Stimulated activated naive CD8-positive, alpha-beta T cell treated with anti-CD3 and anti-CD28 coated beads, Interleukin-15, Interleukin-2, amounts not matched to agents 100 ng/mL and 50 ng/mL, for 24 hours (primary cell): Measurements from ENCODE around the gene RILP.
A peak's percentile ranks its signal among the peaks of the same experiment; 100 is the strongest.

Source experiments
- H3K27ac Mint-ChIP-seq: one replicate; pipeline ENCODE4 v1.8.0; 2021; ENCODE audit warnings: mild to moderate bottlenecking, mixed read lengths
- H3K27me3 Mint-ChIP-seq: one replicate; pipeline ENCODE4 v1.8.0; 2021; ENCODE audit warnings: mixed read lengths
- H3K36me3 Mint-ChIP-seq: one replicate; pipeline ENCODE4 v1.8.0; 2021; ENCODE audit warnings: low read depth, mixed read lengths
- H3K4me1 Mint-ChIP-seq: one replicate; pipeline ENCODE4 v1.8.0; 2021; ENCODE audit warnings: low read depth, mixed read lengths
- H3K4me3 Mint-ChIP-seq: one replicate; pipeline ENCODE4 v1.8.0; 2021; ENCODE audit warnings: mild to moderate bottlenecking, mixed read lengths
- H3K9me3 Mint-ChIP-seq: one replicate; pipeline ENCODE4 v1.8.0; 2021; ENCODE audit warnings: mixed read lengths

The RILP gene

GRCh38 chr17:1641065-1641403 lies 8.6 kb downstream of the RILP start:
- Mint-ChIP-seq H3K27me3 (no peaks in the 10 kb centered on the region), H3K4me3 (no peak overlapping the region), H3K27ac (no peak overlapping the region), H3K36me3 (peaks cover under 1% of the 10 kb centered on the region), H3K9me3 (no peaks in the 10 kb centered on the region), H3K4me1 (peaks cover 26% of the 10 kb centered on the region)

- Mint-ChIP-seq H3K4me3 (no peak overlapping the region), H3K9me3 (no peaks in the 10 kb centered on the region), H3K27me3 (no peaks in the 10 kb centered on the region), H3K27ac (no peak overlapping the region), H3K4me1 (peaks cover 21% of the 10 kb centered on the region), H3K36me3 (peaks cover 3% of the 10 kb centered on the region)
These were observed 9.2 kb downstream of the RILP start for GRCh38 chr17:1640329-1641064.

DNA sequence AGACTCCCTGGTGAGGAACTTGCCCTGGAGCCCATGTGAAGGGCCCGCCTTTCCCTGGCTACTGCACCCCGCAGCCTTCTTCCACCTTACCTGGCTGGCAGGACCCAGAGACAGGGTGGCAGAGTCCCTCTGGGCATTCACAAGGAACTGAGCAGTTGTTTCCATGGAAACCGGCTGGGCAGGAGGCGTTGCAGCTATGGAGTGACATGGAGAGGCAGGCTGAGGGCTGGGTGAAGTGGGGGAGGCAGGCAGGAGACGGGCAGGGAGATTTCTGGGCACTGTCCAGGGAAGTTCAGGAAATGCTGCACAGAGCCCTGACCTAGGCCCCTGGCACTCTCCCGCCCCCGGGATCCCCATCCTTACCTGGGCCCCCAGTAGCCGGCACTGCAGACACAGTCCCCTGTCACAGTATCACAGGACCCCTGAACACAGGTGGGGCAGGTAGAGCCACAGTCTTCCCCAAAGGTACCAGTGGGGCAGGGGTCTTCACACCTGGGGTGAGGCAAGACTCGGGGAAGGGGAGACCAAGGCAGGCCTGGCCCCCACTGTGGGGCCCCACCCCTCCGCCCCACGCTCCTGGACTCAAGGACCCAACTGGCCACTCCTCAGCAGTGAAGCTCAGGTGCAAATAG lies 10.0 kb downstream of the RILP start:
- Mint-ChIP-seq H3K4me1 (peaks cover 12% of the 10 kb centered on the region), H3K9me3 (no peaks in the 10 kb centered on the region), H3K36me3 (peaks cover 3% of the 10 kb centered on the region), H3K27ac (no peak overlapping the region), H3K4me3 (no peak overlapping the region), H3K27me3 (no peaks in the 10 kb centered on the region)

DNA sequence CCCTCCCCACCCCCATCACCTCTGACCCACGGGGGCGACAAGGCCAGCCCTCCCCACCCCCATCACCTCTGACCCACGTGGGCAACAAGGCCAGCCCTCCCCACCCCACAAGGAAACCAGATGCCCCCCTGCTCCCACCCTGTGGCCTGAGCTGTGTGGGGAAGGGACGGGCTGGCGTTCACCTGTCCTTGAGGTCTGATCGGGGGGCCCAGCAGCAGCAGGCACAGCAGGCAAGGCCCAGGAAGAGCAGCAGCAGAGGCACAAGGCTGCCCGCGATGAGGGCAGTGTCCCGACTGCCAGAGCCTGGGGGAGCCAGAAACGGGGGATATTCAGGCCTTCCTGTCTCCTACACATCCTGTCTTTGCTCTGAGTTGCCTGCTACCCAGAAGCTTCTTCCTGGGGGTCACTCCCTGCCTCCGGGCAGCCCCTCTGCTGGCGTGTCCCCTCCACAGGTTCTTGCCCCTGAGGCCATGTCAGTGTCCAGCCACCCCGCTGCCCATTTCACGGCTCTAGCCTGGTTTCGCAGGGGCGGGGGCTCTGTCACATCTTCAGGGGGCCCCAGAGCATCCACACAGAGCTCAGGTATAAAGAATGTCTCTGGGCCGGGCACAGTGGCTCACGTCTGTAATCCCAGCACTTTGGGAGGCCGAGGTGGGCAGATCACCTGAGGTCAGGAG lies 10.9 kb downstream of the RILP start:
- Mint-ChIP-seq H3K4me3 (no peak overlapping the region), H3K36me3 (peaks cover 3% of the 10 kb centered on the region), H3K4me1 (peaks cover 3% of the 10 kb centered on the region)

GRCh38 chr17:1638171-1638590 lies 11.5 kb downstream of the RILP start:
- no peaks in the 10 kb centered on the region for H3K27me3 Mint-ChIP-seq

More for the DNA sequence above, 10.9 kb downstream of the RILP start:
- Mint-ChIP-seq H3K27me3 (no peaks in the 10 kb centered on the region), H3K9me3 (no peaks in the 10 kb centered on the region), H3K27ac (no peak overlapping the region)

GRCh38 chr17:1636732-1637285 lies 12.9 kb downstream of the RILP start:
- Mint-ChIP-seq H3K36me3 (peaks cover 3% of the 10 kb centered on the region), H3K27ac (no peak overlapping the region), H3K27me3 (no peaks in the 10 kb centered on the region), H3K9me3 (no peaks in the 10 kb centered on the region), H3K4me1 (peaks cover under 1% of the 10 kb centered on the region), H3K4me3 (no peak overlapping the region)

More at GRCh38 chr17:1638171-1638590, 11.5 kb downstream of the RILP start:
- Mint-ChIP-seq H3K9me3 (no peaks in the 10 kb centered on the region), H3K27ac (no peak overlapping the region), H3K4me1 (peaks cover 3% of the 10 kb centered on the region), H3K4me3 (no peak overlapping the region), H3K36me3 (peaks cover 3% of the 10 kb centered on the region)

DNA sequence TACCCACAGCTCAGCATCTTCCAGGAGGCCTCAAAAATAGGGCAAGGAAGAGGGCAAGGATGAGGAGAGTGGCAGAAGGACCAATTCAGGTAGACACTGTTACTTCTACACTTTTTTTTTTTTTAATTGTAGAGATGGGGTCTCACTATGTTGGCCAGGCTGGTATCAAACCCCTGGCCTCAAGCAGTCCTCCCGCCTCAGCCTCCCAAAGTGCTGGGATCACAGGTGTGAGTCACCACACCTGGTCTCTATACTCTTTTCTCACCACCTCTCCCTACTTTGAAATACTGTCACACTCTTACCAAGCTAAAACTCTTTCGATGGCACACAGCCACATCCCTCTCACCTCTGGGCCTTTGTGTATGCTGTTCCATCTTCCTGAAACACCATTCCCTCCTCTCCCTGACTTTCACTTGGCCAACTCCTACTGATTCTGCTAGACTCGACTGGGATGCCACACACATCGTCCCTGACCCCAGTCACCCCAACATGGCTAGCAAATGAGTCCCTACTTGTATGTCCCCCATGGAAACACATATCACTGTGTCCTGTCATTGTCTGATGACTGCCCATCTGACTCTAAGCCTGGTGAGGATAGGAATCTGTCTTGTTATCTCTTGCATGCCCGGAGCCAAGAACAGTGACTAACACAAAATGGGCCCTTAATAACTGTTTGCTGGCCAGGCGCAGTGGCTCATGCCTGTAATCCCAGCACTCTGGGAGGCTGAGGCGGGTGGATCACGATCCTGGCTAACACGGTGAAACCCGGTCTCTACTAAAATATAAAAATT lies 13.8 kb downstream of the RILP start:
- Mint-ChIP-seq H3K27ac (peak overlapping the region; percentile 4), H3K27me3 (peaks cover 4% of the 10 kb centered on the region)

DNA sequence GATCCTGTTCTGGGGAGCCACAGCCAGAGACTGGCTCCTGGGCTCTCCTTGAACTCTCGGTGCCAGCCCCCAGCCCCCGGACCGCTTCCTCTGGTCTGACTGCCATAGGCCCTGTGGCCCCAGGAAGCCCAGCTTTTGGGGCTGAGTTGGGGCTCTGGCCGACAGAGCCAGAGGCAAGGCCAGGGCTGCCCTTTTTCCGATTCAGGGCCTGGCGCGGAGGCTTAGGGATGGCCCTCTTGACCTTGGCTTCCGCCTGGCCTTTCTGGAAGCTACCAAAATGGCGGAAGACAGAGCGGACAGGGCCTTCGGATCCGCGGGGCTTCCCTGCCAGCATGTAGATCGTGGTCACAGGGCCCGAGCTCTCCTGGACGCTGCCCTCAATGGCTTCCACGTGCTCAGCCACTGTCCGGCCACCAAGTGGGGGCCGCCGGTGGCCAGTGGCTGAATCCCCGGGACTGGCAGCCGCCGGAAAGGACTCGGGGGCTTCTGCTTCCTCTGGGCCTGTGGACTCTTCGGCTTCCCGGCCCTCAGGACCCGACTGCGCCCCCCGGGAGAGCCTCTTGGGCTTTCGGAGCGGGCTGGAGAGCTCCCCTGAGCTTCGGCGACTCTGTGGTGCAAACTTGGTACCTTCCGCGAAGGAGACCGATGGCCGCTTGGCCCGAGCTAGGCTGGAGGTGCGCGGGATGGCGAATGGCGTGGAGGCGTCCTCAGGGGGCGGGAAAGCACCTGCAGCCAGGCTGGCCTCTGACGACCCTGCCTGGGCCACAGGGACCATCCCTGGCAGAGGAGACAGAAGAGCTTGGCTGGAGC lies 14.6 kb downstream of the RILP start:
- Mint-ChIP-seq H3K4me3 (no peak overlapping the region), H3K36me3 (peaks cover 3% of the 10 kb centered on the region), H3K9me3 (no peaks in the 10 kb centered on the region), H3K27ac (no peak overlapping the region), H3K27me3 (peaks cover 4% of the 10 kb centered on the region), H3K4me1 (peaks cover 8% of the 10 kb centered on the region)

More for the DNA sequence above, 13.8 kb downstream of the RILP start:
- H3K36me3 Mint-ChIP-seq, result peaks cover 3% of the 10 kb centered on the region
- no peak overlapping the region for H3K4me3 Mint-ChIP-seq
- H3K9me3 Mint-ChIP-seq, result no peaks in the 10 kb centered on the region
- H3K4me1 Mint-ChIP-seq, result peaks cover 5% of the 10 kb centered on the region

DNA sequence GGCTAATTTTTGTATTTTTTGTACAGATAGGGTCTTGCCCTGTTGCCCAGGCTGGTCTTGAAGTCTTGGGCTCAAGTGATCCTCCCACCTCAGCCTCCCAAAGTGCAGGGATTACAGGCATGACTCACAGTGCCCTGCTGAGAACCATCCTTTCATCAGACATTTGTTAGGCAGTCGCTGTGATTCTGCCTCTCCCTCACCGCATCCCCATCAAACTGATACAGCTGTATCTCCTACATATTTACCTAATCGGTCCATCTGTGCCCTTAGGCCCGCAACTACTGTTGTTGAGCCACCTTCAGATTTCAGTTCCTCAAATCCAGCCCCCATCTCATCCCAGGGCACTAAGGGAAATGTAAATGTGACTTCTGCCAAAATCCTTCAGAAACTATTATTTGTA lies 19.0 kb downstream of the RILP start:
- Mint-ChIP-seq H3K9me3 (no peaks in the 10 kb centered on the region), H3K4me3 (no peak overlapping the region), H3K4me1 (peaks cover 24% of the 10 kb centered on the region), H3K27ac (no peak overlapping the region), H3K36me3 (no peaks in the 10 kb centered on the region), H3K27me3 (peaks cover 11% of the 10 kb centered on the region)

- Mint-ChIP-seq H3K27ac (no peak overlapping the region), H3K4me1 (peaks cover 27% of the 10 kb centered on the region)
These were observed 20.0 kb downstream of the RILP start for GRCh38 chr17:1629504-1630310.

GRCh38 chr17:1628856-1629503 lies 20.7 kb downstream of the RILP start:
- H3K27ac Mint-ChIP-seq, result peak overlapping the region; percentile 93
- peak overlapping the region; percentile 89 for H3K4me3 Mint-ChIP-seq

More at GRCh38 chr17:1629504-1630310, 20.0 kb downstream of the RILP start:
- Mint-ChIP-seq H3K36me3 (no peaks in the 10 kb centered on the region), H3K27me3 (peaks cover 11% of the 10 kb centered on the region), H3K4me3 (peak overlapping the region; percentile 77), H3K9me3 (no peaks in the 10 kb centered on the region)

GRCh38 chr17:1627982-1628855 lies 21.4 kb downstream of the RILP start, which contains the start of gene SLC43A2:
Gene SLC43A2 (minus strand): TSS chr17:1628834. CDS start chr17:1627874, 960 bp downstream.
- Mint-ChIP-seq H3K4me1 (peaks cover 27% of the 10 kb centered on the region), H3K36me3 (no peaks in the 10 kb centered on the region), H3K4me3 (peak within 1 kb of the TSS; percentile 89)

More at GRCh38 chr17:1628856-1629503, 20.7 kb downstream of the RILP start:
- peaks cover 27% of the 10 kb centered on the region for H3K4me1 Mint-ChIP-seq
- H3K9me3 Mint-ChIP-seq, result no peaks in the 10 kb centered on the region
- peaks cover 11% of the 10 kb centered on the region for H3K27me3 Mint-ChIP-seq
- no peaks in the 10 kb centered on the region for H3K36me3 Mint-ChIP-seq

More at GRCh38 chr17:1627982-1628855, 21.4 kb downstream of the RILP start, which contains the start of gene SLC43A2:
- peak within 1 kb of the TSS; percentile 93 for H3K27ac Mint-ChIP-seq
- peaks cover 11% of the 10 kb centered on the region for H3K27me3 Mint-ChIP-seq
- no peaks in the 10 kb centered on the region for H3K9me3 Mint-ChIP-seq
